ENCODE results near the gene DBR1. TPM values are rescaled to one million over a fixed set of nuclear protein-coding genes. Genes with fewer than 3 reads are reported as not detected.

DBR1 gene
- polyA plus RNA-seq, 1 experiment = 6.0 TPM

DNA sequence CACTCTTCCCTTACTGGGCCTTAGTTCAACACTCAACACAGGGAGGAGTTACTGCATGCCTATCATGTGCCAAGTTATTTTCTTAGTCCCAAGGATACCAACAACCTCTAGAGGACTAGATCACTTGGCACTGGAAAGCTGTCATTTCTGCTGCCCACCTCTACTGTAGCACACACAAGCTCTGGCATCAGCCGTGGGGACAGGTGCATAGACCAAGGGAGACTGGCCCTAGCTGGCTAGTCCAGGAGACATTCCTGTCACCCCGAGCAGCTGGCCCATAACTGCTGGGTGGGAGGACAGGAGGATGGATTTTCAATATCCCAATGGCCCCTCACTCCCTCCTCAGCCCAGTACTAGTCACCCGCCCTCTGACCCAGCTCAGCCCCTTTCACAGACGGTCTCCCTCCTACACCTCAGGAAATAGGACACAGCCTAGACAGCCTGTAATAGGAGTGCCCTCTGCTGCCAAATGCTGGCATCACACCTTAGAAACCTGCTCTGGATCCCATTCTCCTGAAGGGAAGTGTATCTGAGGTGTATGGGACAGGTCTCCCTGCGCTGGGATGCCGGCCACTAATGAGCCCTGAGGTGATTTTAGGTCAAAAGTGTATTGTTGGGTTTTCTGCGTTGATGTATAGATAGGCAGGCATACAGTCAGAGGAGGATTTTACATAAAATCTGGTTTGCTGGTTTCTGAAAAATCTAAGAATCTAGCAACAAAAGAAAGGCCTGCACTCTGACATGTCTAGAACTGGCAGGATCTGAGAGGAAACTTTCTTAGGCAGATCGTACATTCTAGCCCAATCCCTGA is 55.9 kb downstream of the DBR1 start:
- DNase-seq (ENCODE audit: low read depth) = no peak
- H3K27me3 ChIP-seq (ENCODE audit: control insufficient read depth, insufficient read depth, low read length) = no peaks in the 10 kb centered on the region
- CTCF ChIA-PET = interaction anchor here (0.7 to 13.8 kb wide), 22 partner anchors 9 to 1009 kb away, joined by 3 to 311 read pairs (median 3); partner anchors contain the start of genes A4GNT, ARMC8 and DBR1
- no peak overlapping the region for H3K4me3 ChIP-seq (ENCODE audit: low read depth, low read length)
- TF ChIP-seq, protein P1, sequence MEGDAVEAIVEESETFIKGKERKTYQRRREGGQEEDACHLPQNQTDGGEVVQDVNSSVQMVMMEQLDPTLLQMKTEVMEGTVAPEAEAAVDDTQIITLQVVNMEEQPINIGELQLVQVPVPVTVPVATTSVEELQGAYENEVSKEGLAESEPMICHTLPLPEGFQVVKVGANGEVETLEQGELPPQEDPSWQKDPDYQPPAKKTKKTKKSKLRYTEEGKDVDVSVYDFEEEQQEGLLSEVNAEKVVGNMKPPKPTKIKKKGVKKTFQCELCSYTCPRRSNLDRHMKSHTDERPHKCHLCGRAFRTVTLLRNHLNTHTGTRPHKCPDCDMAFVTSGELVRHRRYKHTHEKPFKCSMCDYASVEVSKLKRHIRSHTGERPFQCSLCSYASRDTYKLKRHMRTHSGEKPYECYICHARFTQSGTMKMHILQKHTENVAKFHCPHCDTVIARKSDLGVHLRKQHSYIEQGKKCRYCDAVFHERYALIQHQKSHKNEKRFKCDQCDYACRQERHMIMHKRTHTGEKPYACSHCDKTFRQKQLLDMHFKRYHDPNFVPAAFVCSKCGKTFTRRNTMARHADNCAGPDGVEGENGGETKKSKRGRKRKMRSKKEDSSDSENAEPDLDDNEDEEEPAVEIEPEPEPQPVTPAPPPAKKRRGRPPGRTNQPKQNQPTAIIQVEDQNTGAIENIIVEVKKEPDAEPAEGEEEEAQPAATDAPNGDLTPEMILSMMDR (IDR thresholded peaks at IDR 0.05; ENCODE audit: insufficient read depth, low read depth, low read length) = peak; percentile 88
- H3K36me3 ChIP-seq (ENCODE audit: control insufficient read depth, insufficient read depth, low read length) = no peaks in the 10 kb centered on the region
- POLR2A ChIA-PET = no interaction called here

DNA sequence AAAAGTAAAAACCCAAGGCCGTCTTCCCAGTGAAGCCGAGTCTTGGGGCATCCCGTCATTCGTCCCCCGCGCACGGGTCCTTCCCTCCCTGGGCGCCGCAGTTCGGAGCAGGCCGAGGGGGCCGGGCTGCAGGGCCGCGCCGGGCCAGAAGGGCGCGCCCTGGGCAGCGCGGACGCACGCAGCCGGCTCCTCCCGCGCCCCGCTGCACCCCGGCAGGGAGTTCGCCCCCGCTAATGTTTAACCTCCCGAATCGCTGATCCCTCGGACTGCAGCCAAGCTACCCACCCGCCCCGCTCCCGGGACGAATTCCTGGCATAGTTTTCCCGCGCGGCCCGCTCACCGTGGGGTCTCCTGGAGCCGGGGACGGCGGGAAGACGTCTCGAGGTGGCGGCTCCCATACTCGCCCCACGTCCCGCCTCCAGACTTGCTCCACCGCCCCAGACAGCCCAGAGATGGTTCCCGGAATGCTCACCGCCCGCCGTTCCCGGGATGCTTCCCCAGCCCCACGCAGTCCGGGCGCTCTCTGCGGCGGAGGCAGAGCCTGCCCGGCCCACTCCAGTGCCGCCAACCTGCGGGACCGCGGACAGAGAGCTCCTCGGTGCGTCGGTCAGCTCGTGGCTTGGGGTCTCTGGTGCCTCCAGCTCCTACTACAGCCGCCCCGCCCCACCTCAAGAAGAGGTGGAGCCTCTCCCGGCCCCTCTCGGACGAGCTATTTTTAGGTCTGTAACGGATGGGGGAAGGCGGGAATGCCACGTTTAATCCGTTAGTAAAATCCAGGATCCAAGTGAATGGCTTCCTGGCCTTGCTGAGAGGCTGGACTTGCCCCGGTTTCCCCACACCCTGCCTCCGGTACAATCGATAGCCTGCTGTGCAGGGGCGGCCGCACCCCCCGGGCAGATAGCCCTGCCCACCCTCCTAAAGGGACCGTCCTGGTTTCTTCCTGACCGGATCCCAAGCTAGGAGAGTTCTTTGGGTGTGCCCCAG is 59.4 kb downstream of the DBR1 start, which contains the start of gene DZIP1L:
Gene DZIP1L, minus strand, starts transcription at position 621 of the 984 bp plus-strand sequence. CDS start 11,637 bp downstream, outside the sequence.
- ChIA-PET POLR2A (interaction anchor here (0.7 to 1.1 kb wide), 4 partner anchors 10 to 33 kb away, joined by 3 to 5 read pairs (median 4); no protein-coding TSS in a partner anchor), CTCF (interaction anchor here (0.6 to 13.8 kb wide), 8 partner anchors 10 to 120 kb away, joined by 3 to 311 read pairs (median 4); partner anchors contain the start of gene ARMC8)
- H3K4me3 ChIP-seq (ENCODE audit: low read depth, low read length) = peak within 1 kb of the TSS; percentile 81
- no peaks in the 10 kb centered on the region for H3K27me3 ChIP-seq (ENCODE audit: control insufficient read depth, insufficient read depth, low read length)
- TF ChIP-seq, protein P1 (IDR thresholded peaks at IDR 0.05; ENCODE audit: insufficient read depth, low read depth, low read length) = 0 out of 2 replicates have a peak, but pooled peaks have one; percentile 15
- H3K36me3 ChIP-seq (ENCODE audit: control insufficient read depth, insufficient read depth, low read length) = peaks cover 2% of the 10 kb centered on the region
- DNase-seq (ENCODE audit: low read depth) = no peak

DNA sequence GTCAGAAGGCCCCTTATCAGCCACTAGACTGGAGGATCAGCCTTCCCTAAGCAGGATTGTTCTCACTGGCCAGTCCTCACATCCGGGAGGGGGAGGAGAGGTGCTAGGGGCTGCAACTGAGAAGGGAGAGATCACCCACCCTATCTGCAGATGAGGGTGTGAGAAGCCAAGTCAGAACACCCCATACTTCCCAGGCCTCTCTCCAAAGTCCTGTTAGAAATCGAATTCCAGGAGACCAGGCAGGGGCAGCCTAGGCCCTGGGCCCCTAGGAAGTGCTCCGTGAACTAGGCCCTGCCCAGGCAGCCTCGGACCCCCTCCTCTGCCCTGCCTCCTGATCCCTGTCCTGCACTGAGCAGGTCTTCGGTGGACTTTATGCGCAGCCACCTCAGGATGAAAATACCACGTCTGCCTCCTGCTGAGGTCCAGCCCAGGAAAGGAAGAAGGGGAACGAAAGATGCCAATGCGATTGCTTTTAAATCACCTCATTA is 60.2 kb downstream of the DBR1 start:
- Histone ChIP-seq H3K36me3 (ENCODE audit: control insufficient read depth, insufficient read depth, low read length) (peaks cover 2% of the 10 kb centered on the region), H3K4me3 (ENCODE audit: low read depth, low read length) (peak overlapping the region; percentile 81), H3K27me3 (ENCODE audit: control insufficient read depth, insufficient read depth, low read length) (no peaks in the 10 kb centered on the region)
- no peak for DNase-seq (ENCODE audit: low read depth)
- POLR2A ChIA-PET = interaction anchor here (0.7 to 1.1 kb wide), 2 partner anchors 12 to 26 kb away, joined by 3 to 5 read pairs; no protein-coding TSS in a partner anchor
- TF ChIP-seq, protein P1 (IDR thresholded peaks at IDR 0.05; ENCODE audit: insufficient read depth, low read depth, low read length) = no peak
- CTCF ChIA-PET = interaction anchor here (1.0 to 3.0 kb wide), 4 partner anchors 13 to 47 kb away, joined by 4 to 13 read pairs (median 6); no protein-coding TSS in a partner anchor

DNA sequence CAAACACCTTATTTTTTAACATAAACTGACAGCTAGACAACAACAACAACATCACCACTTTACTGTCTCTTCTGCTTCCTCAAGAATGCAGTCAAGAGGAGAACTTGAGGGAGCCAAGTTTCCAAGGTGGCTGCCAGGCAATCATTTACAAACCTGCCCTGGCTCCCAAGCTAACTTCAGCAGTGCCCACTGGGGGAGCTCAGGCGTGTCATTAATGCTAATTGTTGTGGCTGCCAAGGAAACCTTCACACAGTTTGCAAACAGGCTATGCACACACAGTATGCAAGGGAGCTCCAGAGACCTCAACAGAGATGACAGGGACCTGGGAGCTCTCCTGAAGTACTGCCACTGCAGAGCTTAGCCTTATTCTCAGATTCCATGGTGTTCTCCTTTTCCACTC is 61.4 kb downstream of the DBR1 start:
- ChIA-PET POLR2A (interaction anchor here (0.7 kb wide), 1 partner anchor 9 kb away, joined by 3 read pairs; no protein-coding TSS in a partner anchor), CTCF (interaction anchor here (1.8 to 3.0 kb wide), 3 partner anchors 19 to 46 kb away, joined by 5 to 13 read pairs (median 5); no protein-coding TSS in a partner anchor)

More for the DNA sequence above, 61.4 kb downstream of the DBR1 start:
- TF ChIP-seq, protein P1 (IDR thresholded peaks at IDR 0.05; ENCODE audit: insufficient read depth, low read depth, low read length) = no peak
- Histone ChIP-seq H3K36me3 (ENCODE audit: control insufficient read depth, insufficient read depth, low read length) (peaks cover 2% of the 10 kb centered on the region), H3K4me3 (ENCODE audit: low read depth, low read length) (no peak overlapping the region), H3K27me3 (ENCODE audit: control insufficient read depth, insufficient read depth, low read length) (no peaks in the 10 kb centered on the region)
- no peak for DNase-seq (ENCODE audit: low read depth)
